Motor neuron (in vitro differentiated cells): ENCODE data around the gene C8A. TPM values are rescaled to one million over a fixed set of nuclear protein-coding genes. Genes with fewer than 3 reads are reported as not detected.

Experiments
- ATAC-seq, 8 experiments: fragments of 200-7000 bp; cut with Tn5 transposase; replicated peaks in 6 of 8; 2 replicates each; pipeline ENCODE4 v1.8.0; 2021; ENCODE audit warnings: mild to moderate bottlenecking in 8 of 8, moderate library complexity in 8 of 8
- H3K27ac ChIP-seq, 2 donors: fragments of 250-450 bp; sonication (Bioruptor Pico); 2 replicates each; pipeline ENCODE4 v1.9.0; 2021; ENCODE audit warnings: antibody characterized with exemption in 2 of 2, mild to moderate bottlenecking in 2 of 2, moderate library complexity in 1 of 2
- H3K4me1 ChIP-seq, 2 donors: fragments of 250-450 bp; sonication (Bioruptor Pico); replicated peaks in 1 of 2; 2 replicates each; pipeline ENCODE4 v1.6.1; 2021; ENCODE audit warnings: antibody characterized with exemption in 2 of 2, mild to moderate bottlenecking in 2 of 2, moderate library complexity in 1 of 2
- H3K4me3 ChIP-seq, 5 donors: fragments of 250-450 bp; sonication (Bioruptor Pico); 2 replicates each; pipeline ENCODE4 v1.9.0; 2021; ENCODE audit warnings: antibody characterized with exemption in 5 of 5, mild to moderate bottlenecking in 5 of 5, moderate library complexity in 4 of 5
- WGBS, 10 experiments: fragments of 450-650 bp; shearing (Covaris generic); methylation state at CpG; one replicate each; pipeline ENCODE4 v1.0.0; 2022; 5-methylcytosine and 5-hydroxymethylcytosine counted together
- in situ Hi-C, 9 experiments: fragments of 400-800 bp; cut with MboI; loops; one replicate each; pipeline ENCODE4 v1.15.0; 2021; ENCODE audit warnings: low sequenced_read_pairs in 9 of 9, low pct_unique_long_range_greater_than_20kb in 2 of 9; ENCODE audit not compliant: unreplicated experiment in 9 of 9
- total RNA-seq, 8 experiments: library from RNA; unstranded; fragments of 300-600 nt; gene quantifications; 2 replicates each; pipeline versions ENCODE4 v1.2.3 to v1.2.4, GENCODE V29; 2022

C8A gene
- total RNA-seq, 8 experiments from 2014 or later: 0.09 TPM; not detected in 7

GRCh38 chr1:56843544-56843943 lies 11.1 kb upstream of the C8A start:
- H3K4me1 ChIP-seq: peaks cover 12 to 24% of the 10 kb centered on the region in 2 donors
- ATAC-seq: peak in 3 of 8 experiments; percentile 42 to 82 (median 52)
- 54 to 100% (median 68%) methylated on average over 1 to 3 of the region's 3 CpGs; no CpG with 5 or more reads in 2 of the 10 experiments for WGBS, 10 experiments
- no peak overlapping the region for H3K4me3 ChIP-seq
- in situ Hi-C loops: loop anchor here in 5 of 9 experiments (25.0 kb wide), 5 partner anchors 219 to 1719 kb away; partner anchors contain the start of gene DAB1 (in 2 of the 5)
- H3K27ac ChIP-seq: no peak overlapping the region

- ATAC-seq: peak in 3 of 8 experiments; percentile 27 to 32 (median 30)
- H3K27ac ChIP-seq: no peak overlapping the region
- no peak overlapping the region for H3K4me3 ChIP-seq
- in situ Hi-C loops: loop anchor here in 5 of 9 experiments (25.0 kb wide), 5 partner anchors 218 to 1718 kb away; partner anchors contain the start of gene DAB1 (in 2 of the 5)
- WGBS, 10 experiments: 28 to 100% (median 58%) methylated on average over 1 to 9 of the region's 9 CpGs
- H3K4me1 ChIP-seq: peaks cover 19 to 29% of the 10 kb centered on the region in 2 donors
These were observed 10.0 kb upstream of the C8A start for GRCh38 chr1:56844545-56845136.

- in situ Hi-C loops: loop anchor here in 5 of 9 experiments (25.0 kb wide), 5 partner anchors 217 to 1717 kb away; partner anchors contain the start of gene DAB1 (in 2 of the 5)
These were observed 9.3 kb upstream of the C8A start for GRCh38 chr1:56845343-56845742.

GRCh38 chr1:56849750-56850149 lies 4.8 kb upstream of the C8A start:
- peaks cover 22 to 24% of the 10 kb centered on the region in 2 donors for H3K4me1 ChIP-seq
- H3K4me3 ChIP-seq: no peak overlapping the region
- ATAC-seq: peak in 5 of 8 experiments; percentile 73 to 84 (median 81)
- in situ Hi-C loops: loop anchor here in 5 of 9 experiments (25.0 kb wide), 5 partner anchors 213 to 1713 kb away; partner anchors contain the start of gene DAB1 (in 2 of the 5)
- no peak overlapping the region for H3K27ac ChIP-seq
- WGBS, 10 experiments: 26 to 100% (median 73%) methylated on average over 1 to 7 of the region's 7 CpGs; no CpG with 5 or more reads in 1 of the 10 experiments

More at GRCh38 chr1:56845343-56845742, 9.3 kb upstream of the C8A start:
- Histone ChIP-seq H3K4me3 (no peak overlapping the region), H3K27ac (no peak overlapping the region), H3K4me1 (peaks cover 25 to 36% of the 10 kb centered on the region in 2 donors)
- ATAC-seq: no peak
- 30 to 100% (median 95%) methylated on average over 1 to 3 of the region's 3 CpGs; no CpG with 5 or more reads in 6 of the 10 experiments for WGBS, 10 experiments

- Histone ChIP-seq H3K4me3 (no peak overlapping the region), H3K27ac (no peak overlapping the region), H3K4me1 (peaks cover 18 to 20% of the 10 kb centered on the region in 2 donors)
- WGBS, 10 experiments: 0 to 75% (median 53%) methylated on average over 1 to 2 of the region's 2 CpGs; no CpG with 5 or more reads in 2 of the 10 experiments
- no peak for ATAC-seq
- in situ Hi-C loops: no loop called here
These were observed 4.2 kb upstream of the C8A start for GRCh38 chr1:56850411-56850810.

- 40 to 100% (median 80%) methylated on average over 1 to 5 of the region's 5 CpGs; no CpG with 5 or more reads in 2 of the 10 experiments for WGBS, 10 experiments
- no peak overlapping the region for H3K4me3 ChIP-seq
- in situ Hi-C loops: no loop called here
- peaks cover 18 to 20% of the 10 kb centered on the region in 2 donors for H3K4me1 ChIP-seq
- peak in 2 of 8 experiments; percentile 56 to 58 for ATAC-seq
- no peak overlapping the region for H3K27ac ChIP-seq
These were observed 3.7 kb upstream of the C8A start for GRCh38 chr1:56850922-56851321.

- Histone ChIP-seq H3K27ac (no peak overlapping the region), H3K4me1 (peaks cover 18 to 20% of the 10 kb centered on the region in 2 donors), H3K4me3 (no peak overlapping the region)
- in situ Hi-C loops: no loop called here
- no peak for ATAC-seq
- WGBS, 10 experiments: 0 to 100% (median 63%) methylated on average over 1 of the region's 1 CpG; no CpG with 5 or more reads in 3 of the 10 experiments
These were observed 2.1 kb upstream of the C8A start for GRCh38 chr1:56852476-56852875.

GRCh38 chr1:56855190-56855589 lies 593 bp downstream of the C8A start:
- H3K27ac ChIP-seq: no peak overlapping the region
- ATAC-seq: no peak
- in situ Hi-C loops: no loop called here
- WGBS, 10 experiments: 0 to 100% (median 67%) methylated on average over 1 of the region's 1 CpG; no CpG with 5 or more reads in 1 of the 10 experiments
- no peak overlapping the region for H3K4me3 ChIP-seq
- peaks cover 6 to 10% of the 10 kb centered on the region in 2 donors for H3K4me1 ChIP-seq

- no peak overlapping the region for H3K27ac ChIP-seq
- no peak for ATAC-seq
- in situ Hi-C loops: no loop called here
- peaks cover 3% of the 10 kb centered on the region in 2 donors for H3K4me1 ChIP-seq
- no peak overlapping the region for H3K4me3 ChIP-seq
These were observed 1.6 kb downstream of the C8A start for GRCh38 chr1:56856186-56856585.

- H3K27ac ChIP-seq: no peak overlapping the region
- H3K4me1 ChIP-seq: peaks cover 3 to 4% of the 10 kb centered on the region in 2 donors
- peak in 3 of 8 experiments; percentile 71 to 76 (median 75) for ATAC-seq
- H3K4me3 ChIP-seq: no peak overlapping the region
- in situ Hi-C loops: no loop called here
These were observed 4.7 kb downstream of the C8A start for GRCh38 chr1:56859287-56859686.

- in situ Hi-C loops: no loop called here
- ATAC-seq: peak in 5 of 8 experiments; percentile 41 to 64 (median 63)
- 58 to 92% (median 82%) methylated on average over 1 to 3 of the region's 3 CpGs for WGBS, 10 experiments
- Histone ChIP-seq H3K27ac (no peak overlapping the region), H3K4me1 (peaks cover 0 to 4% of the 10 kb centered on the region in 2 donors), H3K4me3 (no peak overlapping the region)
These were observed 8.8 kb downstream of the C8A start for GRCh38 chr1:56863265-56863992.

- peaks cover 0 to 4% of the 10 kb centered on the region in 2 donors for H3K4me1 ChIP-seq
- H3K27ac ChIP-seq: no peak overlapping the region
- no peak overlapping the region for H3K4me3 ChIP-seq
- in situ Hi-C loops: no loop called here
- 17 to 96% (median 43%) methylated on average over 1 to 2 of the region's 2 CpGs; no CpG with 5 or more reads in 3 of the 10 experiments for WGBS, 10 experiments
- no peak for ATAC-seq
These were observed 9.8 kb downstream of the C8A start for GRCh38 chr1:56864430-56864829.

GRCh38 chr1:56866656-56867055 lies 12.1 kb downstream of the C8A start:
- in situ Hi-C loops: no loop called here
- Histone ChIP-seq H3K4me3 (no peak overlapping the region), H3K4me1 (peaks cover 0 to 4% of the 10 kb centered on the region in 2 donors), H3K27ac (no peak overlapping the region)
- 8 to 100% (median 88%) methylated on average over 1 to 2 of the region's 2 CpGs; no CpG with 5 or more reads in 3 of the 10 experiments for WGBS, 10 experiments
- no peak for ATAC-seq
